Transverse colon (tissue), 4 donors: Measurements from ENCODE around the gene SMAD7. TPM values are rescaled to one million over a fixed set of nuclear protein-coding genes. Genes with fewer than 3 reads are reported as not detected.

Source experiments
- DNase-seq: peaks from one replicate; pipeline ENCODE4 v3.0.0-alpha.2; 2019
- H3K27ac ChIP-seq, 4 donors: fragments of 200-600 bp; sonication (generic); 2 replicates each; pipeline ENCODE4 v1.5.1; 2016 to 2018; ENCODE audit warnings: inconsistent platforms in 4 of 4
- H3K27me3 ChIP-seq: fragments of 200-600 bp; sonication (generic); 2 replicates; pipeline ENCODE4 v1.5.1; 2017; ENCODE audit warnings: inconsistent platforms
- H3K36me3 ChIP-seq, 4 donors: fragments of 200-600 bp; sonication (generic); 2 replicates each; pipeline ENCODE4 v1.5.1; 2017 to 2019; ENCODE audit warnings: inconsistent platforms in 4 of 4
- H3K4me1 ChIP-seq, 4 donors: fragments of 200-600 bp; sonication (generic); 2 replicates each; pipeline ENCODE4 v1.5.1; 2017 to 2020; ENCODE audit warnings: inconsistent platforms in 4 of 4
- H3K4me3 ChIP-seq, 4 donors: fragments of 200-600 bp; sonication (generic); 1 replicate in 1 of 4; 2 replicates in 3 of 4; pipeline versions ENCODE4 v1.5.1 to v1.6.1; 2017 to 2019; ENCODE audit warnings: inconsistent platforms in 4 of 4
- H3K9me3 ChIP-seq, 2 donors: fragments of 200-600 bp; sonication (generic); 2 replicates each; pipeline ENCODE4 v1.5.1; 2017 to 2019; ENCODE audit warnings: inconsistent platforms in 2 of 2
- EP300 ChIP-seq: sonication (generic); formaldehyde crosslinking; IDR thresholded peaks from one replicate; pipeline ENCODE4 v1.6.1; 2017; ENCODE audit warnings: antibody characterized with exemption, low read depth
- POLR2A ChIP-seq: fragments of 450-650 bp; IDR thresholded peaks from one replicate; pipeline ENCODE4 v1.6.1; 2016; ENCODE audit warnings: antibody characterized with exemption, mild to moderate bottlenecking, moderate library complexity
- POLR2AphosphoS5 ChIP-seq, 3 donors: sonication (generic); formaldehyde crosslinking; IDR thresholded peaks; one replicate each; pipeline ENCODE4 v1.6.1; 2016; ENCODE audit warnings: antibody characterized with exemption in 3 of 3
- WGBS, 2 donors: methylation state at CpG; one replicate each; pipeline ENCODE4 v1.1.5; 2018; ENCODE audit warnings: low coverage in 1 of 2; 5-methylcytosine and 5-hydroxymethylcytosine counted together
- in situ Hi-C, 4 donors: fragments of 200-750 bp; cut with MboI; loops; one replicate each; pipeline versions ENCODE4 v1.15.0 to v1.15.1; 2017; ENCODE audit warnings: low sequenced_read_pairs in 3 of 4, low pct_ligation_motif_present in 1 of 4, low pct_unique_long_range_greater_than_20kb in 1 of 4
- intact Hi-C: fragments of 100-400 bp; cut with DNase I; formaldehyde crosslinking; loops from one replicate; pipeline ENCODE4 v1.15.1; 2023; ENCODE audit warnings: low total_unique reads
- total RNA-seq, 4 donors: library from RNA; depleted of rRNA; stranded (reverse); fragments of >200 nt; gene quantifications; one replicate each; pipeline ENCODE4 v1.1.0, GENCODE V29; 2016
- TF ChIP-seq, protein P1 (sequence below), 5 experiments: fragments of 200-600 bp in 3 of 5; fragments of 450-650 bp in 2 of 5; sonication (generic) in 3 of 5; IDR thresholded peaks; 1 replicate in 2 of 5; 2 replicates in 3 of 5; pipeline ENCODE4 v1.5.1; 2016 to 2017; ENCODE audit warnings: antibody characterized with exemption in 5 of 5, inconsistent platforms in 3 of 5, mild to moderate bottlenecking in 2 of 5, moderate library complexity in 1 of 5

Gene SMAD7
- total RNA-seq, 4 donors from 2014 or later = 76.0 to 199 (median 77.1) TPM

DNA sequence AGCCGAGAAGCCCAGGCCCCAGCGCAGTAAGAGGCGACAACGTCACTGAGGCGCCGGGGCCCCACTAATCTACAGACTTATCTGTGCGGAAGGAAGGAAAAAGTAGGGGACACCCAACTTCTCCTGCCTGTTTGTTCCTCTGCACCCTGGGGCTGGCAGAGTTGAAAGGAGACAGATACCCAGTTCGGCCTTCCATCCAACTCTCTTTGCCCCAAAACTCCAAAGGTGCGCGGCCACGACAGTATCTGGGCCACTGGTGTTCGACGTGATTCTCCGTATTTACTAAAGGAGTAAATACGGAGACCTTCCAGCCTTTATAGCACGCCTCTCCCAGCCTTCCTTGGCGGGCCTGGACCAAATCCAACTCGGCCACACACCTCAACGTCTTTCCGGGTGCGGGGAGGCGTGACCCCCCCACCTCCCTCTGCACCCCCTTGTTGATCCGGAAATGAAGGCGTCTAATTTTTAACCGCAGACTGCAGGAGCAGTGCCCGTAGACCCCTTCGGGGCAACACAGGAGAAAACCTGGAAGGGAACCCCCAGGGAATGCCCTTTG is 1.6 kb downstream of the SMAD7 start:
- intact Hi-C loops = loop anchor here (10.0 kb wide), 1 partner anchor 164 kb away; no protein-coding TSS in a partner anchor
- 0% methylated on average over 9 to 27 of the region's 27 CpGs for WGBS, 2 donors
- peaks cover 21 to 52% (median 49%) of the 10 kb centered on the region in 4 donors for H3K4me1 ChIP-seq

GRCh38 chr18:48948112-48949049 is 2.4 kb downstream of the SMAD7 start:
- no peaks in the 10 kb centered on the region for H3K27me3 ChIP-seq
- TF ChIP-seq POLR2AphosphoS5 (IDR thresholded peaks at IDR 0.05) (peak in 2 of 3 donors; percentile 32 to 38), EP300 (no peak), POLR2A (peak; percentile 10)
- TF ChIP-seq, protein P1, sequence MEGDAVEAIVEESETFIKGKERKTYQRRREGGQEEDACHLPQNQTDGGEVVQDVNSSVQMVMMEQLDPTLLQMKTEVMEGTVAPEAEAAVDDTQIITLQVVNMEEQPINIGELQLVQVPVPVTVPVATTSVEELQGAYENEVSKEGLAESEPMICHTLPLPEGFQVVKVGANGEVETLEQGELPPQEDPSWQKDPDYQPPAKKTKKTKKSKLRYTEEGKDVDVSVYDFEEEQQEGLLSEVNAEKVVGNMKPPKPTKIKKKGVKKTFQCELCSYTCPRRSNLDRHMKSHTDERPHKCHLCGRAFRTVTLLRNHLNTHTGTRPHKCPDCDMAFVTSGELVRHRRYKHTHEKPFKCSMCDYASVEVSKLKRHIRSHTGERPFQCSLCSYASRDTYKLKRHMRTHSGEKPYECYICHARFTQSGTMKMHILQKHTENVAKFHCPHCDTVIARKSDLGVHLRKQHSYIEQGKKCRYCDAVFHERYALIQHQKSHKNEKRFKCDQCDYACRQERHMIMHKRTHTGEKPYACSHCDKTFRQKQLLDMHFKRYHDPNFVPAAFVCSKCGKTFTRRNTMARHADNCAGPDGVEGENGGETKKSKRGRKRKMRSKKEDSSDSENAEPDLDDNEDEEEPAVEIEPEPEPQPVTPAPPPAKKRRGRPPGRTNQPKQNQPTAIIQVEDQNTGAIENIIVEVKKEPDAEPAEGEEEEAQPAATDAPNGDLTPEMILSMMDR (IDR thresholded peaks at IDR 0.05) = no peak
- peak; percentile 70 for DNase-seq
- H3K9me3 ChIP-seq = no peaks in the 10 kb centered on the region
- WGBS, 2 donors = 1 to 4% methylated on average over 12 to 49 of the region's 52 CpGs
- peak overlapping the region; percentile 71 to 92 (median 78) for H3K4me3 ChIP-seq
- in situ Hi-C loops = no loop called here
- intact Hi-C loops = loop anchor here (10.0 kb wide), 1 partner anchor 164 kb away; no protein-coding TSS in a partner anchor
- peaks cover 28 to 60% (median 54%) of the 10 kb centered on the region in 4 donors for H3K4me1 ChIP-seq
- H3K36me3 ChIP-seq = no peaks in the 10 kb centered on the region
- peak overlapping the region; percentile 98 to 100 (median 98) for H3K27ac ChIP-seq

More for the DNA sequence above, 1.6 kb downstream of the SMAD7 start:
- peak overlapping the region; percentile 98 to 100 (median 98) for H3K27ac ChIP-seq
- H3K9me3 ChIP-seq = no peaks in the 10 kb centered on the region
- in situ Hi-C loops = no loop called here
- H3K4me3 ChIP-seq = peak overlapping the region; percentile 71 to 92 (median 78)
- H3K36me3 ChIP-seq = no peaks in the 10 kb centered on the region
- no peak for TF ChIP-seq EP300
- TF ChIP-seq, protein P1 (IDR thresholded peaks at IDR 0.05) = no peak
- TF ChIP-seq POLR2AphosphoS5 (IDR thresholded peaks at IDR 0.05) = peak in 1 of 3 donors; percentile 22
- TF ChIP-seq POLR2A = no peak
- H3K27me3 ChIP-seq = no peaks in the 10 kb centered on the region
- peak; percentile 82 for DNase-seq

DNA sequence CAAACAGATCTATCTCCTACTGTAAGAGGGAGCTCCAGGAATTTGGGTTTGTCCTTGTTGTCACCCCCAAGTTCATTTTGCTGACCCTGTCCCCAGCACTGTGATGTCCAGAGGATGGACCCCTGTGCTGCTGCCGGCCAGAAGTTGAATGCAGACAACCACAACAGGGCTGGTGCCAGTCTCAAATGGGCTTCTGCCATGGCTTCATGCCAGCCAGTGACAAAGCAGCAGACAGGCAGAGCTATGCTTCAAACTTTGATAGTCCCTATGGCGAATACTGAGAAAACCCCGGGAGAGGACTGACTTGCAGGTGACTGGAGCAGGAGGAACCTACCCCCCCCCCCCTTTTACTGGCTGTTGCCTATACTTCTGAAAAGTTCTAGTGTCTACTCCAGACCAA is 3.2 kb downstream of the SMAD7 start:
- Histone ChIP-seq H3K36me3 (no peaks in the 10 kb centered on the region), H3K9me3 (no peaks in the 10 kb centered on the region), H3K4me3 (peak overlapping the region; percentile 14 to 92 (median 72)), H3K27me3 (no peaks in the 10 kb centered on the region), H3K27ac (peak overlapping the region; percentile 98 to 100 (median 98)), H3K4me1 (peaks cover 34 to 63% (median 56%) of the 10 kb centered on the region in 4 donors)
- WGBS, 2 donors = 29% methylated on average over 3 of the region's 3 CpGs; no CpG with 5 or more reads in 1 of the 2 donors
- intact Hi-C loops (loop anchor here (10.0 kb wide), 1 partner anchor 163 kb away; no protein-coding TSS in a partner anchor), in situ Hi-C loops (no loop called here)
- TF ChIP-seq, protein P1 (IDR thresholded peaks at IDR 0.05) = no peak
- TF ChIP-seq POLR2A = no peak
- TF ChIP-seq POLR2AphosphoS5 (IDR thresholded peaks at IDR 0.05) = no peak
- TF ChIP-seq EP300 = no peak
- DNase-seq = no peak

GRCh38 chr18:48947092-48947491 is 3.7 kb downstream of the SMAD7 start:
- H3K4me1 ChIP-seq = peaks cover 38 to 67% (median 61%) of the 10 kb centered on the region in 4 donors
- no peaks in the 10 kb centered on the region for H3K36me3 ChIP-seq
- H3K27ac ChIP-seq = peak overlapping the region; percentile 98 to 100 (median 98)
- intact Hi-C loops (loop anchor here (10.0 kb wide), 1 partner anchor 162 kb away; no protein-coding TSS in a partner anchor), in situ Hi-C loops (no loop called here)
- no peaks in the 10 kb centered on the region for H3K9me3 ChIP-seq
- peak overlapping the region; percentile 14 to 92 (median 72) for H3K4me3 ChIP-seq
- DNase-seq = no peak
- 43 to 49% methylated on average over 10 of the region's 10 CpGs for WGBS, 2 donors
- TF ChIP-seq EP300 = no peak
- TF ChIP-seq POLR2A = no peak
- TF ChIP-seq, protein P1 (IDR thresholded peaks at IDR 0.05) = no peak
- no peak for TF ChIP-seq POLR2AphosphoS5 (IDR thresholded peaks at IDR 0.05)
- no peaks in the 10 kb centered on the region for H3K27me3 ChIP-seq
